ENCODE measurements around the gene CTCF.

Gene CTCF

GRCh38 chr16:67608364-67608763 lies 46.0 kb downstream of the CTCF start:
- no peak for DNase-seq

- no peak for DNase-seq
Observed at GRCh38 chr16:67613808-67614207, 51.5 kb downstream of the CTCF start.

GRCh38 chr16:67628216-67628615 lies 65.9 kb downstream of the CTCF start:
- DNase-seq: no peak

GRCh38 chr16:67632415-67633172 lies 70.3 kb downstream of the CTCF start:
- no peak for DNase-seq

- DNase-seq: no peak
Observed at GRCh38 chr16:67636713-67637112, 74.4 kb downstream of the CTCF start.

DNA sequence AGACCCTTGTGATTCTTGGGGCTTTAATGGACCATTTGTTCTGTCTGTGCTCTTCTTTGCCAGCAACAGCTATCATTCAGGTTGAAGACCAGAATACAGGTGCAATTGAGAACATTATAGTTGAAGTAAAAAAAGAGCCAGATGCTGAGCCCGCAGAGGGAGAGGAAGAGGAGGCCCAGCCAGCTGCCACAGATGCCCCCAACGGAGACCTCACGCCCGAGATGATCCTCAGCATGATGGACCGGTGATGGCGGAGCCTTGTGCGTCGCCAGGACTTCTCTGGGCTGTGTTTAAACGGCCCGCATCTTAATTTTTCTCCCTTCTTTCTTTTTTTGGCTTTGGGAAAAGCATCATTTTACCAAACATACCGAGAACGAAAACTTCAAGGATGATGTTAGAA lies 75.3 kb downstream of the CTCF start:
- no peak for DNase-seq

DNA sequence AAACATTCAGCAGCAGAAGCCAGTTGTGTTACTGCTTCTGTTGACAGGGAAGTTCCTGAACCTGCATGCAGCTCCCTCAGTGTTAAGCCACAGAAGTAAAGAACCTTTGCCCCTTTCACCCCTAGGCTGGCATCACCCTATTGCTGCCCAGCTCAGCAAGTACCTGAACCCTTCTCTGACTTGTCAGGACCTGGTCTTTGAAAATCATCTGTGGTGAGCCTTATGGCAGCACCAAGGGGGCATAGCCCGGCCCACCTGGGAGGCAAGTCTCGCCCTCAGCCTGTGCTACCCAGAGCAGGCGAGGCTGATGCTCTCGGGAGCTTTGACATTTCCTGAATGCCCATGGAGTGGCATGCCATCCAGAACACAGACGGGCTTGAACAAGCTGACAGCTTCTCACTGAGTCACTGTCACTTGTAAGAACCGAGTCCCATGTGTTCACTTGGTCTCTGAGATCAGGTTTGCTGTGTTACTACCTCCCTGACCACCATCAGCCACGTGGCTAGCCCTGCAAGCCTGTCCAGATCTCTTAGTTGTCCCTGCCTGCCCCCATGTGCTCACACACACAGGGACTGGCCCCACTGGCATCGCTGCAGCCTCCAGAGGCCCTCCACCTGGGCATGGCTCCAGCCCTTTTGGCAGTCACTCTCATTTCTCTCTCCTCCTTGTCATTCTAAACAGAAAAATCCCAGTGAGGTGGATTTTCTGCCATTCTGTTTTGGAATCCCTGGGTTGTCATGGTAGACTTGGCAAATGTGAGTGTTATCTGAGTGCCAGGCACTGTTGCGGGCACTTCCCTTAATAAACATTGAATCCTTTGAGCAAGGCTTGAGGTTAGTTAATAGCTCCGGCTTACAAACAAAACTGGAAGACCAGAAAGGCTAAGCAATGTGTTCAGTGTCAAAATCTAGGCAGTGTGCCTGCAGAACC lies 79.7 kb downstream of the CTCF start:
- no peak for DNase-seq

DNA sequence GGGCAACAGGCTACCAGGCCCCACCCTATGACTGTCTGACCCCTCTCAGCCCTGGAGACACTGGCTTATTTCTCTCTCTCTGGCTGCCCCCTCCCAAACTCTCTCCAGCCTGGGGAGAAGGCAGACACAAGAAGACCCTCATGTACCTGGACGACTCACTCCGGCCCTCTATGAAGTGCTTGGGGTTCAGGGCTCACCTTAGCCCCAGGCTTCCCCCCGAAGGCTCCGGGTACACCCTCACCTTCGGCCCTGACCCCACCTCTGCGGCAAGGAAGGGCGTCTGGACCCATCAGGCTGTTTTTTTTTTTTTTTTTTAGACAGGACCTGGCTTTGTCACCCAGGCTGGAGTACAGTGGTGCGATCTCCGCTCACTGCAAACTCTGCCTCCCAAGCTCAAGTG lies 81.7 kb downstream of the CTCF start:
- no peak for DNase-seq

- peak in 1 of 3 experiments; percentile 51 for DNase-seq
Observed at GRCh38 chr16:67645397-67646121, 83.2 kb downstream of the CTCF start.

GRCh38 chr16:67647111-67647651 lies 84.9 kb downstream of the CTCF start:
- no peak for DNase-seq

DNA sequence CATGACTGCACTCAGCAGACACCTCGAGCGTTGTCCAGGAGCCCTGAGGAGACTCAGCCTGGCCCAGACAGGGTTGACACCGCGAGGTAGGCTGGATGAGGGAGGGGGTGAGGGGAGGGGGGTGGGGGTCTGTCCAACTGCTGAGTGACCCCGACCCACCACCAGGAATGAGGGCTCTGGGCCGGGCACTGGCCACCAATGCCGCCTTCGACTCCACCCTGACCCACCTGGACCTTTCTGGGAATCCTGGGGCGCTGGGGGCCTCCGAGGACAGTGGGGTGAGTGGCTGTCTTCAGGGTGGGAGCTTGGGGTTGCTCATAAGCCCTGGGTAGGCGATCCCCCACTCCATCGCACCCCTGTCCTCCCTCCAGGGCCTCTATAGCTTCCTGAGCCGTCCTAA lies 85.4 kb downstream of the CTCF start:
- no peak for DNase-seq

DNA sequence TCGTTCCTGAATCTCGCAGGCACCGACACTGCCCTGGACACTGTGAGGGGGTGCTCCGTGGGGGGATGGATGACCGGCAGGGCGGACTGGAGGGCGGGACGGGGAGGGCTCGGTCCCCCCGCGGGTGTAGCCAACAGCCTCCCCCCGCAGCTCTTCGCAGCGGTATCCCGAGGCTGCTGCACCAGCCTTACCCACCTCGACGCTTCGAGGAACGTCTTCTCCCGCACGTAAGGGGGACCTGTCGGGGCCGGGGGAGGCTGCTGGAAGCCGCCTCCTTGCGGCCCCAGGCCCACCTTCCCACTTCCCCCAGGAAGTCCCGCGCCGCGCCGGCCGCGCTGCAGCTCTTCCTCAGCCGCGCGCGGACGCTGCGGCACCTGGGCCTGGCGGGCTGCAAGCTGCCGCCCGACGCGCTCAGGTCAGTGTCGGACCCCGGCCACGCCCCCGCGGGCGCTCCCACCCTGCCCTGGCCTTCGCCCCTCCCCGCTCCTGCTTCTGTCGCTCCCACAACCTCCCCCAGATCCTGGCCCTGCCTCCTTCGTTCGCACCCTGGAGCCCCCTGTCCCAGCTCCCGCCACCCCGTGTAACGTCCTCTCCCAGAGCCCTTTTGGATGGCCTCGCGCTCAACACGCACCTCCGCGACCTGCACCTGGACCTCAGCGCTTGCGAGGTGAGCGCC lies 85.9 kb downstream of the CTCF start:
- DNase-seq: no peak

- no peak for DNase-seq
Observed at GRCh38 chr16:67648764-67649407, 86.6 kb downstream of the CTCF start.

DNA sequence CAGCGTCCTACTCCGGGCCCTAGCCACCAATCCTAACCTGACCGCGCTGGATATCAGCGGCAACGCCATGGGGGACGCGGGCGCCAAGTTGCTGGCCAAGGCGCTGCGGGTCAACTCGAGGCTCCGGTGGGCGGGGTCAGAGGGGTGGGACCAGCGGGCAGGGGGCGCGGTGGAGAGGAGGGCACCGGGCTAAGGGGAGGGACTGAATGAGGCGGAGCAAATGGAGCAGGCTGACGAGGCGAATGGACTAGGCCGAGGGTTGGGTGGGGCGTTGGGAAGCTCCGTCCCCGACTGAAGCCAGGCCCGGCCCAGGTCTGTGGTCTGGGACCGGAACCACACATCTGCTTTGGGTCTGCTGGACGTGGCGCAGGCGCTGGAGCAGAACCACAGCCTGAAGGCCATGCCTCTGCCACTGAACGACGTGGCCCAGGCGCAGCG lies 87.2 kb downstream of the CTCF start:
- no peak for DNase-seq

GRCh38 chr16:67650023-67650422 lies 87.7 kb downstream of the CTCF start:
- DNase-seq: no peak

DNA sequence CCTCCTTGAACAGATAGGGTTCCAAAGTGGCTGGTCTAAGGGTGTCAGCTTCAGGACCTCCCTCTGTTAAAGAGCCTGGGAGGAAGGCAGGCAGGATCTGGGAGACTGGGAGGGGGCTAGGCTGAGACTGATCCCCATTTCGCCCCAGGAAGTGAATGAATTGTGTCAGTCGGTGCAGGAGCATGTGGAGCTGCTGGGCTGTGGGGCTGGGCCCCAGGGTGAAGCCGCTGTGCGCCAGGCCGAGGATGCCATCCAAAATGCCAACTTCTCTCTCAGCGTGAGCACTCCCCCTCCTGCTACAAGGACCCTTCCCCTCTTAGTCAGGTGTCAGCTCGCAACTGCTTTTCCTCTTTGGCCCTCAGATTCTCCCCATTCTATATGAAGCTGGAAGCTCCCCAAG lies 88.7 kb downstream of the CTCF start:
- DNase-seq: no peak

DNA sequence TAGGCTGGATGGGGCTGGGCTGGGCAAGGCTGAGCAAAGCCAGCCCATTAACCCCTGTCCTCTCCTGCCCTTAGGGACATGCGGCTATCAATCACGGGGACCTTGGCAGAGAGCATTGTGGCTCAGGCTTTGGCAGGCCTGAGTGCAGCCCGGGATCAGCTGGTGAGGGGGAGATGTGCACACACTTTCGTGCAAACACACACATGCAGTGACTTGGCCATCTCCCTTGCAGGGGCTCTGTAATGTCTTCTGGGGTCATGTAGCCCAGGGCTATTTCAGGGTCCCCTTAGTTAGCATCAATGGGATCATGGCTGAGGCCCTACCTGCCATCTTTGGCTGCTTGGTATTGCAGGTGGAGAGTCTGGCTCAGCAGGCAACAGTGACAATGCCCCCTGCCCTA lies 89.5 kb downstream of the CTCF start:
- no peak for DNase-seq

DNA sequence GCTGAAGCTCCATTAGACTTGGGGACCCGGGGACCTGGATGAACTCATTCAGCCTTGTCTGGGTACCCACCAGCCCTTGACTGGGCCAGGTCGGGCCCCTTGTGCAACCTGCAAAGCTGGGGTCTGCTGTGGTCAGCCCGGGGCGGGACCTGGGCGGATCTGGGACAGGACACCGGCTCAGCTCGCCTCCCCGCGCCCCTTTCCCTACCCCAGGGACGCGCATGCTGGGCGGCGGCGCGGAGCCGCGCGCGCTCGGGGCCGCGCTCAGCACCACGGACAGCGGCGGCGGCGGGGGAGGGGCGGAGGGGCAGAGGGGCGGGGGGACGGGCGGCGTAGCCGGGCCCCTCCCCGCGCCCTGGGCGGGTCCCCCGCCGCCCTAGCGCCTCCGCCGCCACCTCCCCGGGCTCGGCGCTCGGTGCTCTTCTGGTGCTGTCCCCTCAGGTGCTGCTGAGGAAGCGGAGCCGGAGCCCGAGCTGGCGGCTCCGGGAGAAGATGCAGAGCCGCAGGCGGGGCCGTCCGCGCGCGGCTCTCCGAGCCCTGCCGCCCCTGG lies 90.3 kb downstream of the CTCF start:
- peak in 2 of 3 experiments; percentile 11 to 30 for DNase-seq

GRCh38 chr16:67653128-67653788 lies 90.9 kb downstream of the CTCF start:
- peak in 2 of 3 experiments; percentile 56 to 59 for DNase-seq

- DNase-seq: no peak
Observed at GRCh38 chr16:67653789-67654402, 91.6 kb downstream of the CTCF start.
